Tongue (tissue), 2 donors: ENCODE measurements around the gene SRBD1. TPM values are rescaled to one million over a fixed set of nuclear protein-coding genes. Genes with fewer than 3 reads are reported as not detected.

ENCODE experiments used
- DNase-seq: peaks from one replicate; pipeline ENCODE4 v3.0.0-alpha.2; 2015
- total RNA-seq: library from RNA; depleted of rRNA; stranded (reverse); fragments of >200 nt; gene quantifications from one replicate; pipeline ENCODE4 v1.2.3, GENCODE V29; 2014

The SRBD1 gene
- total RNA-seq, 1 donor from 2014 or later: 25.1 TPM

DNA sequence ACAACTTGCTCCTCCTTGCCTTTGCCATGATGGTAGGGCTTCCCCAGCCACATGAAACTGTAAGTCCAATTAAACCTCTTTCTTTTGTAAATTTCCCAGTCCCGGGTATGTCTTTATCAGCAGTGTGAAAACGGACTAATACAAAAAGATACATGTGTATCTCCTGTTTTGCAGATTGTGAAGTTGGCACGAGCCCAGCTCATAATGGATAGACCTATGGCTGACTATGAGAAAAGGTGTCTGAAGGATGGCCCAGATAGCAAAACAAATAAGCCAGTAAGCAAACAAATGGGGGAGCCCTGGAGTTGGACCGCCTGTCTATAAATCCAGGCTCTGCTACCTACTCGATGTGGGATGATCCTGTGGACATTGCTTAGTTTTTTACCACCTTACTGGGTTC lies 24.9 kb upstream of the SRBD1 start:
- no peak for DNase-seq

DNA sequence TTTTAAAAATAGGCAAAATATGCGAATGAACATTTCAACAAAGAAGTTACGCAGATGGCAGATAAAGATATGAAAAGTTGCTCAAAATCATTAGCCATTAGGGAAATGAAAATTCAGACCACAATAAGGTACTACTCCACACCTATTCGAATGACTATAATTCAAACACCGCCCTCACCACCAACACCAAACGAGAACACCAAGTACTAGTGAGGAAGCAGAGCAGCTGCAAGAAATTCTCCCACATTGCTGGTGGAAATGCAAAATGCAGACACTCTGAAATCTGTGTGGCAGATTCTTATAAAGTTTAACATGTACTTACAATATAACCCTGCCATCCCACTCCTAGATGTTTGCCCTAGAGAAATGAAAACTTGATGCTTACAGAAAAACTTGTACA lies 23.2 kb upstream of the SRBD1 start:
- no peak for DNase-seq

DNA sequence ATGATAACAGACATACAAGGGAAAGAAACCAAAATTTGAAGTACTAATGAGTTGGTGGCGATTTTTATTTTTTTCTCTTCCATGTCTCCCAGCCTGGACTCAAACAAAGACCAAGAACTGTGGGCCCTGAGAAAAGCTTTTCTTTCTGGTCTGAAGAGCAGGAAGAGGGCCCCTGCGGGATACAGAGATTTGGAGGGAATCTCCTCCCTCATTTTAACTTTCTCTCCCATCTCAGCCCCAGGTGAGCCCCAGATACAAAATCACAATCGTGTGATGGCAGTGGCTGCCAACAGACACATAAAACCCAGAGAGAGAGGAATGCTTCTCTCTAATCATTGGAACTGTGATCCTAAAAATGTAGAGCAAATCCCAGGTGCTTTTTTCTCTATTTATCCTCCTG lies 20.9 kb upstream of the SRBD1 start:
- no peak for DNase-seq

DNA sequence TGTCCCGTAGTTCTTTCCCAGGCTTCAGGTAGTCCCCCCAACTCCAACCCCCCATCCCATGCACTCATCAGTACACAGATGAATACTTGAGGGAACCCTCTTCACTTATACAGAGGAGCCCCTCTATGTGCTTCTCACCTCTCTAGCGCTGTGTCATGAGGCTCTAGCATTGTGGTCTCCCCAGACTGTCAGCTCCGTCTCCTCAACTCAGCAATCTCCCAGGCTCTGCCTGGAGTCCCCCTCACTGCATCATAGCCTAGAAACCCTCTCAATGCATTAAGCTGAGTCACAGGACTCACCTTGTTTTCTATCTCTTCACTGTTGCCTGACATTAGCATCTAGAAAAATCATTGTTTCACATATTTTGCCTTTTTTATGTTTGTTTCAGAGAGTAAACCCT lies 20.3 kb upstream of the SRBD1 start:
- DNase-seq: no peak

DNA sequence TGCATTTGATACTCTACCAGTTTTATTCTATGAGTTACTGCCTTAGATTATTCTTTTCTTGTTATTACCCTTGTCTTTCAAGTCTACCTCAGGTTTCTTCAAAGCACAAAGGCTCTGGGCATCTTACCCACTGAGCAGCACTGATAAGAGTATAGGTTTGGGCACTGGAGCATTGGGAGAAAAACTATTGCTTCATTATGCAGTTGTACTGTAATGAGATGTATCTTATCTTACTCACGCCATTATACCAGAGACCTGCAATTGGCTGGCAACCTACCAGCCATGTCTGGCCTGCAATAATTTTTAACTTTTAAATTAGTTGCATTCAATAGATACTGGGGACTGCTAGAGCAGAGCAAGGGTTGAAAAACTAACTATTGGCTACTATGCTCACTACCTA lies 18.9 kb upstream of the SRBD1 start:
- no peak for DNase-seq

DNA sequence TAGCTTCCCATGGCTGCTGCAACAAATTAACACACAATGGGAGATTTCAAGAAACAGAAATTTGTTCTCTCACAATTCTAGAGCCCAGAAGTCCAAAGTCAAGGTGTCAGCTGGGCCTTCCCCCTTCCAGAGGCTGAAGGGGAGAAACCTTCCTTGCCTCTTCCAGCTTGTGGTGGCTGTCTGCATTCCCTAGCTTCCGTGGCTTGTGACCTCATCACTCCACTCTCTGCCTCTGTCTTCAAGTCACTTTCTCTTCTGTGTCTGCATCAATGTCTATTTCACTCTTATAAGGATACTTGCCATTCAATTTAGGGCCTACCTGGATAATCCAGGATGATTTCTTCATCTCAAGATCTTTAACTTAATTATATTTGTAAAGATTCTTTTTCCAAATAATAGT lies 16.8 kb upstream of the SRBD1 start:
- no peak for DNase-seq

DNA sequence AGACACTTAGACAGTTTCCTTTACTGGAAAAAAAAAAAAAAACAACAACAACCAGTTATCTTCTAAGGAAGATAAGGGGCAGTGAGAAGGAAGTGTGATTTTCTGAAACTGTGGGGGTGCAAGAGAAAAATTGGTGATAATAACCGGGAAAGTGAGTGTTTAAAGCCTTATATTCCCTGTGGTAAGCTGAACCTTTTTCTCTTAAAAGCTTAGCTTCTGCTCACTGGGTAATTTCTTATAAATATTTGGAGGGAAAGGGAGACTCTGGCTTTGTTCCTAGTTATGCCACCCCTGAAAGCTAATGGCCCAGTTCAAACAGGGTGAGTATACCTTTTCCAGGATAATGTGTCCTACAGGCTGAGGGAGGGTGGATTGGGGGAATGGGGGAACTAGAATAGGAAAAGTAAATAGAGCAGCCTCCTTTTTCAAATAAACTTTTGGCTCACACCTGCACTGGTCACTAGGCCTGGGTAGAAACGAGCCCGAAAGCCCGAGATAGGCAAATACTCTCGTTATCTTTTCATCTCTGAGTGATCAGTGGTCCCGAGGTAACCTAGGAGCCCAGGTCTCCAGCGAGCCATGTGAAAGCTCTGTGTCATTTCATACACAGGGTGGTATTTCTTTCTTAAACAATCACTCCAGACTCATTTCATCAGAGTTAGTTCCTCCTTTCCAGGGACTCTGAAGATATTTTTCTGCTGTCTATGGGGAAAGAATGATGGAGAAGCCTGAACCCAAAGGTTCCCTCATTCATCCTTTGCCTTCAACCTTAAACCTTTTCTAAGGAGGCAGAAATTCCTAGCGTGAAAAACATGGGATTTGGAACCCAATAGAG lies 15.5 kb upstream of the SRBD1 start:
- DNase-seq: no peak

DNA sequence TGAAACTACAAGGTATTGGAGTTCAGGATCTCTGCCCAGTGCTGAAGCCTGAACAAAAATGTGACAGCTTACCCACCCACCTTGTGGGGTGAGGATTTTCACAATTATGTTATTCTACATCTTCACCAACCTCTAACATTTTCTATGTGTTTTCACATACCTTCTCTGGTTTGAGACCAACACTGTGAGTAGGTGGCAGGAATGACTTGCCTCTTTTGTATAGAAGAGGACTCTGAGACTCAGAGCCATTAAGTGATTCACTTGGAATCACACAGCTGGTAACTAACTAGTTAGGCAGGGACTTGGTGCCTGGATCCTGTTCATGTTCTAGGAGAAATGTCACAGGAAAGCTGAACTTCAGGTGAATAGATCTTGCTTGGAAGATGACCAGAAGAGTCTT lies 14.8 kb upstream of the SRBD1 start:
- DNase-seq: no peak

DNA sequence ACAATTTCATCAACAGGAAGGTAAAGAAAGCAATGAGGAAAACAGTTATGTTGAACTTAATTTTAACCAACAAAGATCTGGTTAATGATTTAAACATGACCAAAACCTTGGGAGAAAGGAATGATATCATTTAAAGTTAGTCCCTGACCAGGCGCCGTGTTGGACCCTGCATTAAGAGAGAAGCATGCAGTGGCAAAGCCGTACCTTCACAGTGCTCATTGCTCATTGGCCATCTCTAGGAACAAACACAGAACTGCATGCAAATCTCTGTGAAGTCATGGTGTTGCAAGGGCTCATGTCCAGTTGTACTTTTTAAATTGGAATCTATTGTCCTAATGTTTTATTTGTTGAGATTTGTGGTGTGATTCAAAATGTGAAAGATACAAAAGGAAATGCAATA lies 12.0 kb upstream of the SRBD1 start:
- DNase-seq: no peak

DNA sequence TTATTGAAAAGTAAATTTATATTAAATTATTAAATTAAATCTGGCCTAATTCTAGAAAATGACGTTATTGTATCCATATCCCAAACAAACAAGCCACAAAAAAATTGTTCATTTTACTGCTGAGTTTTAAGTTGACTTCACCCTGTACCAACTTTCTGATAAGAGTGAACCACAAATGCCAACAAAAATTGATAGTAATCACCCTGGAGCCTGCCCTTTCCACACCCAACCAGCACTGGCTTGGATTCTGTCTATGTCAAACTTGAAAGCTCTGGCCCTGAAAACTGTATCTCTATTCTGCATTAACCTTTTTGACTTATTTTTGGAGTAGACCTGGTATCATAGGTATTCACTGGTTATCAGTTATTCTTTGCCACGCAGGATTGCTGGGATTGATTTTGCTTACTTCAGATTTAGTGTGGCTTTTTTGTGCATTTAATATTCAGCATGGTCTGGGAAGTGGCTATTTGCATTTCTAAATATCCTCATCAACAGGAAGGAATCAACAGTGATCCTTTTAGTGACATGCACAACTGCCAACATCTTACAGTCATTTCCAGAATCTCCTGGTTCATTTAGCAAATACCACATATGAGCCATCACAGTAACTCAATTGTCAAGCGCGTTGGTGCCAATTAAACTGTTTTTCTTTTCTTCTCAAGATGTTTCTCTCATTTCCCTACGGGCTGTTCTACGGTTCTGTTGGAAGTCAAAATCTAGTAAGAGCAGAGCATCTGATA lies 11.4 kb upstream of the SRBD1 start:
- DNase-seq: no peak

DNA sequence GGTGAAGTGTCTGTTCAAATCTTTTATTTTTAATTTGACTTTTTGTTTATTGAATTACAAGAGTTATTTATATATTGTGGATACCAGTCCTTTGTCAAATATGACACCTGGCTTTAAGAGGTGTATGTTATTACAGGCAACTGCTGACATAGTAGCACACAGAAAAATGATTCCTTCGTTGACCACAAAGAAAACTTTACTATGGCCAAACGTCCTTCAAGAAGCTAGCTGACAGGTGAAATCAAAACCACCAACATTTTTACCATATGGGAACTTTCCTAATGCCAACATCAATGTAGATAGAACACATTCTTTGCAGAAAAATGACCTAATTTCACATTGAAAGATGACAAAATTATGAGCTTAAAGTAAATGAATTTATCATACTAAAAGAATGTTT lies 6.4 kb upstream of the SRBD1 start:
- DNase-seq: no peak

DNA sequence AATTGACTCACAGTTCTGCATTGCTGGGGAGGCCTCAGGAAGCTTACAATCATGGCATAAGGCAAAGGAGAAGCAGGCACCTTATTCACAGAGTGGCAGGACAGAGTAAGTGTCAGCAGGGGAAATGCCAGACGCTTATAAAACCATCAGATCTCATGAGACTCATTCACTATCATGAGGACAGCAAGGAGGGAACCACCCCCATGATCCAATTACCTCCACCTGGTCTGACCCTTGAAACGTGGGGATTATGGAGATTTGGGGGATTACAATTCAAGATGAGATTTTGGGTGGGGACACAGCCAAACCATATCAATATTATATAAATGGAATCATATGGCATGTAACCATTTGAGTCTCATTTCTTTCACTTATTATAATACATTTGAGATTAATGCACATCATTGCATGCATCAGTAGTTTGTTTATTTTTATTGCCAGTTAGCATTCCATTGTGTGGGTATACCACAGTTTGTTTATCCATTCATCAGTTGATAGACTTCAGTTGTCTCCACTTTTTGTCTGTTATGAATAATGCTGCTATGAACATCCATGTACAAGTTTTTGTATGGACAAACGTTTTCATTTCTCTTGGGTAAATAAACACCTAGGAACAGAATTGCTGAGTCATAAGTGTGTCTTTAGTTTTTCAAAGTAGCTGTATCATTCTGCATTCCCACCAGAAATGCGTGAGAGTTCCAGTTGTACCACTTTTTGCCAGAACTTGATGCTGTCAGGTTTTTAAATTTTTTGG lies 5.8 kb upstream of the SRBD1 start:
- DNase-seq: no peak

DNA sequence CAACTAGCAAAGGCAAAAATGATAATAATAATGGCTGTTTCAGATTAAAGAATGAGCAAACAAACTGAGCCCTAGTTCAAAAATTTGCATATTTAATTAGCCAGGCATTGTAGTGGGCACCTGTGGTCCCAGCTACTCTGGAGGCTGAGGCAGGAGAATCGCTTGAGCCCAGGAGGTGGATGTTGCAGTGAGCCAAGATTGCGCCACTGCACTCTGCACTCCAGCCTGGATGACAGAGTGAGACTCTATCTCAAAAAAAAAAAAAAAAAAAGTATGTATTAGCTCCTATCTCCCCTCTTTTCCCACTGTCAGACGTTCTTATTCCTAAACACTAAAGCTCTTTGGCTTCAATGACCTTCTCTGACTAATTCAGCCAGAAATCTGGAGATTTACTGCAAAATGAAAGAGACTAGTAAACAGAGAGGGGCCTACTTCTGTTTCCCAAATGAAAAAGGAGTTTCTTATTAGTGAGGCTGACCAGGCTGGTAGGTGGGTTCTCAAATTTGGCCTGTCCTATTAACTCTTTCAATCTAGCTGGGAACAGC lies 3.9 kb upstream of the SRBD1 start:
- DNase-seq: no peak

DNA sequence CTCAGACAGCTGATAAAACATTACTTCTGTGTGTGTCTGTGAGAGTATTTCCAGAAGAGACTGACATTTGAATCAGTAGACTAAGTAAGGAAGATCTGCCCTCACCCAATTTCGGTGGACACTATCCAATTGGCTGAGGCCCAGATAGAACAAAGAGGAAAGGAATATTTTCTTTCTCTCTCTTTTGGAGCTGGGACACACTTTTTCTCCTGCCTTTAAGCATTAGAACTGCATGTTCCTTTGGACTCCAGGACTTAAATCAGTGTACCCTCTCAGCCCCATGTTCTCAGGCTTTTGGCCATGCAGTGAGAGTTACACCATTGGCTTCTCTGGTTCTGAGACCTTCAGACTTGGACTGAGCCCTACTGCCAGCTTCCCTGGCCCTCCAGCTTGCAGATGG lies 3.3 kb upstream of the SRBD1 start:
- no peak for DNase-seq

DNA sequence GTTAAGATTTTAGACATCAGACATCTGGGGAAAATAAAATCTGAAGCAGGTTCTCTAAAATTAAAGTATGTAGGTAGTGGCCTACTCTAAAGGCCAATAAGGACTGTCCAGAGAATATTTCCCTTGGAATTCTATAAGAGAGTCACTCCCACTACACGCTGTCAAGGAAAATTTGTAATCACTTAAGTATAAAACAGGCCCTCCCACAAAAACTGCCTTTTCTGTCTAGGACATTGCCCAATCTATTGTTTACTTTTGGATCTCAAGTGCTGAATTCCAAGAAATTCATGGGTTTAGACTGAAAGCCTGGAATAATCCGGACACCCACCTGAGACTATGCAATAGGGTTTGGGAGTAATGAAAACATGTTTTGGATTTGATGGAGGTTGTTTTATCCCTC lies 1.7 kb upstream of the SRBD1 start:
- no peak for DNase-seq

DNA sequence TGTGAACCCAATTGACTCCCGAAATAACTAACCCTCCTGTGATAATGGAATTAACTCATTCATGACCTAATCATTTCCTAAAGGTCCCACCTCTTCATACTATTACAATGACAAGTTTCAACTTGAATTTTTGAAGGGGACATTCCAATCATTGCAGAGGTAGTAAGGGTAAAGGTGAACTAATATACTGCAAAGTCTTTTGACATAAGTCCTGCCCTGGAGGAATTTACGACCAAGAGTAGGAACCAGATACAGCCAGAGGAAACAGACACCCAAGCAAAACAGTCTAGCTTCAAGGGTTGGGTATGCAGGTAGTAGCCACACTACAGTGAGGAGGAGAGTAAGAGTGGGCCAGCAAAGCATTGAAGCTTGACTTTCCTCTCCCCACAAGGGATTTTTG lies 1.2 kb upstream of the SRBD1 start:
- DNase-seq: no peak

DNA sequence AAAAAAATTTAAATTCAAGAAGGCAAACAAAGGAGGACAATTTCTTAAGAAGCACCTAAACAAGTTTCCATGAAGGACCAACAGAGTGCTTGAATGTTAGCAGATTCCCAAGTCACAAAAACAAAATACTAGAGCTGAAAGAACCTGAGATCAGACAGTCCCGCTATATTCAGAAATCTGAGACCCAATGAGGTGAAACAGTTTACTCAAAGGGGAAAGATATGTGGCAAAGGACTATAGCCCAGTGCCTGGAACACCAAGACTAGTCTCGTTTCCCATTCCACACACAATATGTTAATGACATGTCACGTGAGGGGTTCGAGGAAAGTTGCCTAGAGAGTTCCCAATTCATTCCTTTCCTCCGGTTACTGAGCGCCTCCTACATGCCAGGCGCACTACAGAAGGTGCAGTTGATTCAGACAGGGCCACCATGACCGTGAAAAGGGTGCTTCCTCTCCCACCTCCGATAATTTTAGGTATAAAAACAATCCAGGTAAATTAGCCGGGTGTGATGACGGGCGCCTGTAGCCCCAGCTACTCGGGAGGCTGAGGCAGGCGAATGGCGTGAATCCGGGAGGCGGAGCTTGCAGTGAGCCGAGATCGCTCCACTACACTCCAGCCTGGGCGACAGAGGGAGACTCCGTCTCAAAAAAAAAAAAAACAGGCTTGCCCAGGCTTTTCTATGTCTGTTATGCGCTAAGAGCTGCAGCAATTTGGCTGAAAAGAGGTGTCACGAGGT lies 617 bp downstream of the SRBD1 start:
- DNase-seq: peak; percentile 78

DNA sequence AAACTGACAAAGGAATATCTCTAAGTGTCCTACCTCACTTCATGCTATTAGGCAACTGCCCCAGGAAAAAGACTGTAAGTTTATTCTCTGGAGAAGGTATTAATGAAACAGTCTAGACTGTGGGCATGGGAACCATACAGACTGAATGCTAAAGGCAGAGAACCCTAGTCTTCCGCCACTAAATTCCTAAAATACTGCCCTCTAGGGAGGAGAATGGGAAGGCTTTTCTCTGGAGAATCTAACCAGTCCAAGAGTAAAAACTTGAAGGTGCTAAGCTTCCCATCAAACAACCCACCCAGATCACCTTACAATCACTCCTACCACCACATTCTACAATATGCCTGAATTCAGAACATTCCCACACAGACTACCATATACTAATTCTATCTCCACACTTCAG lies 3.4 kb downstream of the SRBD1 start:
- DNase-seq: no peak

DNA sequence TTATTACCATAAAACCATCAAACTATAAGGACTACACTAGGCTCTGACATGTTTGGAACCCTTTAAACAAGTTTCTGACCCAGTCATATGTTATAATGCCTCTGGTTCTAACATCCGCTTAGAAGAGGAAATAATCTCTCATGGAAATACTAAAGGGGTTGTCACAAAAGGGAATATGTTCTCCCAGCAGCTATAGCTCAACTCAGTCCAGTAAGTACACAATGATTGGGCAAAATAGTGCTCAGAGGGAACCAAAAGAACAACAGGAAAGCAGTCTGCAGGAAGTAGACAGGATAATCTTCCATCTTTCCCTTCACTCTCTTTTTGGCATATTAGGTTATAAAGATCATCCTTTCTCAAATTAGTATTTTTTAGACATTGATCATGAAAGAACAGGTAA lies 4.3 kb downstream of the SRBD1 start:
- DNase-seq: no peak

DNA sequence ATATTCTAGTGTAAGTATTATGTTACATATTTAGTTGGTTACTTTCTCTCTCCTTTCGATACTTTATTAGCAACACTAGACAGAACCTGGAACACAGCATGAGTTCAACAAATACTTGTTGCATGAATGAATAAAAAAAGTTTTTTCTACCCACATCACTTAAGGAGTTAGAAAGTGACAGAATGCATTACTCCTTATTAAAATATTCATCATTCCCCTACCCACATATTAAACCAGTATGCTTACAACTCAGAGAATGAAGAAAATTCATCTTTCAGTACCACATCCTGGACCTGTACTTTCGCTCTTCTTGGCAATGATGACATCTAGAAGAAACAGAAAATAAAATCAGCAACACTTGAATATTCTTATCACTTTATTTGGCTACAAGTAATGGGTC lies 6.0 kb downstream of the SRBD1 start:
- DNase-seq: no peak

DNA sequence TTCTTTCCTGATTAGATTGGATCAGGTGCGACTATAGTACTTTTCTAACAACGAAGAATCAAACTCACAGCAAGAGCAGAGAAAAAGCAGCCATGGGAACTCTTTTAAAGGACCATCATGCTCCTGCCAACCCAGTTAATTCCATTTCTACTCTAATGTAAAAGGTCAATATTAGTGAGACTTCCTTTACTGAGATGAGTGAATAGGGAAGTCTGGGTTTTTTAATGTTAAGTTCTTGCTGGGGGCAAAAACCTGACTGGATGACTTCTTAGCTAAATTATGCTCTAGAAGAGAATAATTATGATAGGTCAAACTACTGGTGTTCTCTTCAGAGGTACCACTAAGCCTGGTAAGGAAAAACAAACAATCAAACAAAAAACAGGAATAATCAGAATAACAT lies 8.4 kb downstream of the SRBD1 start:
- DNase-seq: no peak

DNA sequence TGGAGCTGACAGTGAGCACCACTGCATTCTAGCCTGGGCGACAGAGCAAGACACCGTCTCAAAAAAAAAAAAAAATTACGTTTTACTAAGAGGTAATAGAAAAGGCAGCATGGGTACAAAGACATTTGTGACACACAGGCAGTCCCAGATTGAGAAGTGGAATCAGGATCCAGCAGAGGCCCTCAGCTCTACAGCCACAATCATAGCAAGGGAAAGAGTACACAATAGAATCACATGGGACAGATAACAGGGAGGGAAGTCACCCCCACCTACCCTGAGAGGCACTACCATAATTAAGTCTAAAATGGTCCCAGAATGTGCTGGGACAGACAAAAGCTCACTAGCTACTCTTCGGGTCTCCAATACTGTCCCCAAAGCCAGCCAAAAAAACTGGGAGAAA lies 12.5 kb downstream of the SRBD1 start:
- no peak for DNase-seq
